ENCODE measurements around the gene TCFL5. TPM values are rescaled to one million over a fixed set of nuclear protein-coding genes. Genes with fewer than 3 reads are reported as not detected.

TCFL5 gene
- total RNA-seq, 1 experiment from 2014 or later: 10.8 TPM

GRCh38 chr20:62888910-62889309 is 27.3 kb upstream of the TCFL5 start:
- DNase-seq (ENCODE audit: unreplicated experiment): no peak
- H3K36me3 Mint-ChIP-seq (ENCODE audit: insufficient read depth, unreplicated experiment): peaks cover 78% of the 10 kb centered on the region
- no peaks in the 10 kb centered on the region for H3K4me1 Mint-ChIP-seq (ENCODE audit: insufficient read depth, unreplicated experiment)
- H3K27me3 Mint-ChIP-seq (ENCODE audit: insufficient read depth, unreplicated experiment): no peaks in the 10 kb centered on the region
- H3K4me3 Mint-ChIP-seq (ENCODE audit: unreplicated experiment): no peak overlapping the region
- no peak overlapping the region for H3K27ac Mint-ChIP-seq (ENCODE audit: low read depth, unreplicated experiment)
- BruUV-seq (replicated peaks): no TSS peak
- H3K9me3 Mint-ChIP-seq (ENCODE audit: unreplicated experiment): no peaks in the 10 kb centered on the region
- ChIA-PET POLR2A (interaction anchor here (2.0 kb wide), 1 partner anchor 11 kb away, joined by 8 read pairs; no protein-coding TSS in a partner anchor), CTCF (interaction anchor here (0.9 to 5.9 kb wide), 4 partner anchors 11 to 84 kb away, joined by 3 to 53 read pairs (median 6); no protein-coding TSS in a partner anchor)
- intact Hi-C loops (cut with micrococcal nuclease): no loop called here
- TF ChIP-seq CTCF (IDR thresholded peaks at IDR 0.05; ENCODE audit: unreplicated experiment): no peak

- no peak for DNase-seq (ENCODE audit: unreplicated experiment)
- H3K27ac Mint-ChIP-seq (ENCODE audit: low read depth, unreplicated experiment): no peak overlapping the region
- intact Hi-C loops (cut with micrococcal nuclease): no loop called here
- BruUV-seq (replicated peaks): no TSS peak
- POLR2A ChIA-PET: interaction anchor here (1.0 to 2.0 kb wide), 4 partner anchors 11 to 57 kb away, joined by 3 to 8 read pairs (median 5); no protein-coding TSS in a partner anchor
- CTCF ChIA-PET: interaction anchor here (0.6 to 5.9 kb wide), 6 partner anchors 12 to 130 kb away, joined by 3 to 53 read pairs (median 4); no protein-coding TSS in a partner anchor
- H3K36me3 Mint-ChIP-seq (ENCODE audit: insufficient read depth, unreplicated experiment): peaks cover 73% of the 10 kb centered on the region
- H3K9me3 Mint-ChIP-seq (ENCODE audit: unreplicated experiment): no peaks in the 10 kb centered on the region
- no peak overlapping the region for H3K4me3 Mint-ChIP-seq (ENCODE audit: unreplicated experiment)
- H3K4me1 Mint-ChIP-seq (ENCODE audit: insufficient read depth, unreplicated experiment): no peaks in the 10 kb centered on the region
- no peaks in the 10 kb centered on the region for H3K27me3 Mint-ChIP-seq (ENCODE audit: insufficient read depth, unreplicated experiment)
- no peak for TF ChIP-seq CTCF (IDR thresholded peaks at IDR 0.05; ENCODE audit: unreplicated experiment)
Observed at GRCh38 chr20:62888406-62888805, 26.8 kb upstream of the TCFL5 start.

- Mint-ChIP-seq H3K27me3 (ENCODE audit: insufficient read depth, unreplicated experiment) (no peaks in the 10 kb centered on the region), H3K4me3 (ENCODE audit: unreplicated experiment) (no peak overlapping the region), H3K9me3 (ENCODE audit: unreplicated experiment) (no peaks in the 10 kb centered on the region), H3K27ac (ENCODE audit: low read depth, unreplicated experiment) (no peak overlapping the region), H3K36me3 (ENCODE audit: insufficient read depth, unreplicated experiment) (peaks cover 67% of the 10 kb centered on the region), H3K4me1 (ENCODE audit: insufficient read depth, unreplicated experiment) (no peaks in the 10 kb centered on the region)
- TF ChIP-seq CTCF (IDR thresholded peaks at IDR 0.05; ENCODE audit: unreplicated experiment): no peak
- no TSS peak for BruUV-seq (replicated peaks)
- CTCF ChIA-PET: interaction anchor here (0.8 to 5.9 kb wide), 4 partner anchors 12 to 85 kb away, joined by 3 to 53 read pairs (median 3); no protein-coding TSS in a partner anchor
- no peak for DNase-seq (ENCODE audit: unreplicated experiment)
- POLR2A ChIA-PET: interaction anchor here (1.0 to 2.0 kb wide), 5 partner anchors 10 to 56 kb away, joined by 3 to 8 read pairs (median 4); no protein-coding TSS in a partner anchor
- intact Hi-C loops (cut with micrococcal nuclease): no loop called here
Observed at GRCh38 chr20:62887860-62888239, 26.2 kb upstream of the TCFL5 start.

- no peaks in the 10 kb centered on the region for H3K9me3 Mint-ChIP-seq (ENCODE audit: unreplicated experiment)
- H3K4me1 Mint-ChIP-seq (ENCODE audit: insufficient read depth, unreplicated experiment): no peaks in the 10 kb centered on the region
- H3K27me3 Mint-ChIP-seq (ENCODE audit: insufficient read depth, unreplicated experiment): no peaks in the 10 kb centered on the region
- BruUV-seq (replicated peaks): no TSS peak
- intact Hi-C loops (cut with micrococcal nuclease): no loop called here
- no peak overlapping the region for H3K27ac Mint-ChIP-seq (ENCODE audit: low read depth, unreplicated experiment)
- peaks cover 64% of the 10 kb centered on the region for H3K36me3 Mint-ChIP-seq (ENCODE audit: insufficient read depth, unreplicated experiment)
- DNase-seq (ENCODE audit: unreplicated experiment): no peak
- ChIA-PET CTCF (interaction anchor here (0.8 to 5.9 kb wide), 3 partner anchors 12 to 64 kb away, joined by 3 to 53 read pairs (median 3); no protein-coding TSS in a partner anchor), POLR2A (interaction anchor here (1.0 to 2.0 kb wide), 6 partner anchors 10 to 56 kb away, joined by 3 to 8 read pairs (median 4); no protein-coding TSS in a partner anchor)
- no peak overlapping the region for H3K4me3 Mint-ChIP-seq (ENCODE audit: unreplicated experiment)
- no peak for TF ChIP-seq CTCF (IDR thresholded peaks at IDR 0.05; ENCODE audit: unreplicated experiment)
Observed at GRCh38 chr20:62887152-62887859, 25.7 kb upstream of the TCFL5 start.

Data from MCF 10A (cell line).